Pancreas (tissue), 10 donors: ENCODE results near the gene TXNDC12. TPM values are rescaled to one million over a fixed set of nuclear protein-coding genes. Genes with fewer than 3 reads are reported as not detected.

Source experiments
- ATAC-seq, 4 donors: fragments of 200-7000 bp; cut with Tn5 transposase; one replicate each; pipeline versions ENCODE4 v1.8.0 to v1.9.1; 2020; ENCODE audit warnings: mild to moderate bottlenecking in 4 of 4, moderate library complexity in 4 of 4
- DNase-seq, 6 donors: peaks; one replicate each; pipeline ENCODE4 v3.0.0-alpha.2; 2020
- FAIRE-seq: peaks from 2 replicates; lab custom pipeline; 2012; peaks lifted over from hg19 to GRCh38; lab: Jason Lieb, UNC
- H3K27ac ChIP-seq, 4 donors: fragments of 200-600 bp; sonication (generic); 1 replicate in 3 of 4; 2 replicates in 1 of 4; pipeline versions ENCODE4 v1.5.0 to v1.8.0; 2020
- H3K27me3 ChIP-seq, 4 donors: fragments of 200-600 bp; one replicate each; pipeline ENCODE4 v1.8.0; 2021
- H3K36me3 ChIP-seq, 3 donors: fragments of 200-600 bp; sonication (generic) in 1 of 3; one replicate each; pipeline versions ENCODE4 v1.5.0 to v1.8.0; 2020 to 2021
- H3K4me1 ChIP-seq, 3 donors: fragments of 200-600 bp; one replicate each; pipeline ENCODE4 v1.8.0; 2021
- H3K4me3 ChIP-seq, 4 donors: fragments of 200-600 bp; sonication (generic) in 2 of 4; one replicate each; pipeline versions ENCODE4 v1.5.0 to v1.8.0; 2020 to 2021
- H3K9me3 ChIP-seq, 4 donors: fragments of 200-600 bp; one replicate each; pipeline ENCODE4 v1.8.0; 2021
- WGBS, 2 donors: extraction: QIAGEN DNeasy Blood & Tissue Kit; methylation state at CpG; one replicate each; pipeline ENCODE4 v1.1.7; 2013; 5-methylcytosine and 5-hydroxymethylcytosine counted together
- intact Hi-C, 3 donors: fragments of 100-400 bp; cut with DNase I; formaldehyde crosslinking; loops; one replicate each; pipeline versions ENCODE4 v1.11.1 to v1.14.2; 2022
- polyA plus RNA-seq, 2 donors: library from polyadenylated mRNA; stranded (reverse); fragments of 200-250 nt; gene quantifications; one replicate each; pipeline ENCODE4 v1.2.3, GENCODE V29; 2013
- total RNA-seq, 6 donors: library from RNA; stranded (reverse); fragmentation: NEBNext Ultra II Directional in 4 of 6; extraction: Animal tissue kit (Norgen Biotek cat#: 25700) in 4 of 6; gene quantifications; one replicate each; pipeline versions ENCODE4 v1.2.1 to v1.2.4, GENCODE V29; 2021 to 2023
- TF ChIP-seq, protein P1 (sequence below), 4 donors: fragments of 200-600 bp; sonication (generic) in 3 of 4; IDR thresholded peaks; one replicate each; pipeline versions ENCODE4 v1.5.0 to v1.8.0; 2021; ENCODE audit warnings: antibody characterized with exemption in 4 of 4
- donor health status: healthy with polysubstance abuse.
- donor health status: DM: no; HTN: no; CAD: no; lungs with moderate emphysema.
- donor health status: DM: no; HTN: no; CAD: no.
- donor health status: control.
- donor health status: control.
- donor health status: Bipolar disorder and iron deficiency.
- donor health status: DM: yes; HTN: yes; CAD: no.
- donor health status: DM: no; HTN: no; CAD: no.
- donor health status: DM: no; HTN: no; CAD: no.
- donor health status: DM: yes; HTN: yes; CAD: no.

The TXNDC12 gene
- total and polyA plus RNA-seq, 8 donors: 9.9 to 39.4 (median 34.3) TPM

DNA sequence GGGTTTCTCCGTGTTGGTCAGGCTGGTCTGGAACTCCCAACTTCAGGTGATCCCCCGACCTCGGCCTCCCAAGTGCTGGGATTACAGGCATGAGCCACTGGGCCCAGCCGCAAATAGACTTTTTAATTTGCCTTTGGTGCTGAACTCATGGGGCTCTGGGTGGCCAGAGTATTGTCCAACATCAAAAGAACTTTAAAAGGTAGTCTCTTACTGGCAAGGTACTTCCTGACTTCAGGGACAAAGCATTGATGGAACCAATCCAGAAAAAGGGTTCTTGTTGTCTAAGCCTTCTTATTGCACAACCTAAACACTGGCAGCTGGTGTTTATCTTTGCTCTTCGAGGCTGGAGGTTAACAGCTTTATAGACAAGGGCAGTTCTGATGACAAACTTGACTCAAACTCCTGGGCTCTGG is 17.6 kb downstream of the TXNDC12 start:
- peaks cover 0 to under 1% (median 0%) of the 10 kb centered on the region in 3 donors for H3K4me1 ChIP-seq
- FAIRE-seq: no peak
- H3K36me3 ChIP-seq: no peaks in the 10 kb centered on the region
- intact Hi-C loops: no loop called here
- WGBS, 2 donors: 72 to 74% methylated on average over 5 of the region's 5 CpGs
- H3K27ac ChIP-seq: no peak overlapping the region
- TF ChIP-seq, protein P1, sequence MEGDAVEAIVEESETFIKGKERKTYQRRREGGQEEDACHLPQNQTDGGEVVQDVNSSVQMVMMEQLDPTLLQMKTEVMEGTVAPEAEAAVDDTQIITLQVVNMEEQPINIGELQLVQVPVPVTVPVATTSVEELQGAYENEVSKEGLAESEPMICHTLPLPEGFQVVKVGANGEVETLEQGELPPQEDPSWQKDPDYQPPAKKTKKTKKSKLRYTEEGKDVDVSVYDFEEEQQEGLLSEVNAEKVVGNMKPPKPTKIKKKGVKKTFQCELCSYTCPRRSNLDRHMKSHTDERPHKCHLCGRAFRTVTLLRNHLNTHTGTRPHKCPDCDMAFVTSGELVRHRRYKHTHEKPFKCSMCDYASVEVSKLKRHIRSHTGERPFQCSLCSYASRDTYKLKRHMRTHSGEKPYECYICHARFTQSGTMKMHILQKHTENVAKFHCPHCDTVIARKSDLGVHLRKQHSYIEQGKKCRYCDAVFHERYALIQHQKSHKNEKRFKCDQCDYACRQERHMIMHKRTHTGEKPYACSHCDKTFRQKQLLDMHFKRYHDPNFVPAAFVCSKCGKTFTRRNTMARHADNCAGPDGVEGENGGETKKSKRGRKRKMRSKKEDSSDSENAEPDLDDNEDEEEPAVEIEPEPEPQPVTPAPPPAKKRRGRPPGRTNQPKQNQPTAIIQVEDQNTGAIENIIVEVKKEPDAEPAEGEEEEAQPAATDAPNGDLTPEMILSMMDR (IDR thresholded peaks at IDR 0.05): no peak
- H3K9me3 ChIP-seq: no peaks in the 10 kb centered on the region
- ATAC-seq: peak in 3 of 4 donors; percentile 11 to 41 (median 34)
- DNase-seq: peak in 2 of 6 donors; percentile 29 to 37
- H3K27me3 ChIP-seq: no peaks in the 10 kb centered on the region
- H3K4me3 ChIP-seq: no peak overlapping the region

DNA sequence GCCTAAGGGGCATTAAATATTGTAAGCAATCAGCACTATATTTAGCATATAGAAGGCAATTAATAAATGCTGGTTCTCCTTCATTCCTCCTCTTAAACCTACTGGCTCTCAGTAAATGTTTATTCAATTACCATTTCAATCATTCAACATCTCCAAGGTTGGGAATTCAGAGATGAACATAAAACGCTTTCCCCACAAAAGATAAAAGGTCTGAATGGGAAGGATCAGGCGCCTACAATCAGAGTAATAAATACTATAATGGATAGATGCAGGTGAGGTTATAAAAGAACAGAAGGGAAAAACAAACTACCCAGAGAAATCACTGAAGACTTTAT is 21.0 kb downstream of the TXNDC12 start:
- Histone ChIP-seq H3K4me3 (peak overlapping the region in 3 of 4 donors; percentile 52 to 85 (median 68)), H3K27me3 (no peaks in the 10 kb centered on the region), H3K4me1 (peaks cover 19 to 28% (median 27%) of the 10 kb centered on the region in 3 donors), H3K36me3 (no peaks in the 10 kb centered on the region), H3K27ac (peak overlapping the region; percentile 64 to 84 (median 80)), H3K9me3 (no peaks in the 10 kb centered on the region)
- FAIRE-seq (no peak), DNase-seq (no peak), ATAC-seq (no peak)
- 84 to 88% methylated on average over 2 of the region's 2 CpGs for WGBS, 2 donors
- TF ChIP-seq, protein P1 (IDR thresholded peaks at IDR 0.05): no peak
- intact Hi-C loops: no loop called here

- 2 to 3% methylated on average over 73 to 78 of the region's 78 CpGs for WGBS, 2 donors
- ATAC-seq: peak; percentile 85 to 93 (median 90)
- Histone ChIP-seq H3K27ac (peak within 1 kb of the TSS; percentile 64 to 84 (median 80)), H3K36me3 (no peaks in the 10 kb centered on the region), H3K4me3 (peak within 1 kb of the TSS; percentile 52 to 85 (median 70)), H3K4me1 (peaks cover 22 to 32% (median 29%) of the 10 kb centered on the region in 3 donors), H3K27me3 (no peaks in the 10 kb centered on the region), H3K9me3 (no peaks in the 10 kb centered on the region)
- no peak for FAIRE-seq
- intact Hi-C loops: no loop called here
- DNase-seq: peak; percentile 80 to 91 (median 82)
- TF ChIP-seq, protein P1 (IDR thresholded peaks at IDR 0.05): no peak
Measured at GRCh38 chr1:52033190-52034049, 21.6 kb downstream of the TXNDC12 start, which contains the start of gene KTI12. KTI12 (minus strand) TSS chr1:52033810; CDS start chr1:52033761, 49 bp downstream.

DNA sequence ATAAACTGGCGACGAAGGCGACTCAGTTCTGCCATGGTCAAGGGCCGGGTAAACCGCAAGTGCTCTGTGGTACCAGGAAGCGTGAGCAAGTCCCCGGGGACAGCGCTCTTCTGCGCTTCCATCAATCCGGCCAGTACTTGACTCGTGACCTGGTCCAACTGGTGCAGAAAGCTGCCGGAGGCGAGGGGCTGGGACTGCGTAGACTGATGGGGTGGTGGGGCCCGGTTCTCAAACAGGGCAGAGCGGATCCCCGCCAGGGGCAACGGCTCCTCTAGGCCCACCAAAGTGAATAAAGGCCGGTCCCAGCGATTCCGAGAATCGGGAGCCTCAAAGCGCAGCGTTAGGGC is 22.2 kb downstream of the TXNDC12 start:
- DNase-seq (peak; percentile 12 to 66 (median 37)), ATAC-seq (peak; percentile 42 to 71 (median 56)), FAIRE-seq (no peak)
- Histone ChIP-seq H3K27me3 (no peaks in the 10 kb centered on the region), H3K4me3 (peak overlapping the region; percentile 52 to 85 (median 70)), H3K9me3 (no peaks in the 10 kb centered on the region), H3K36me3 (no peaks in the 10 kb centered on the region), H3K27ac (peak overlapping the region; percentile 64 to 84 (median 80)), H3K4me1 (peaks cover 26 to 39% (median 34%) of the 10 kb centered on the region in 3 donors)
- intact Hi-C loops: no loop called here
- TF ChIP-seq, protein P1 (IDR thresholded peaks at IDR 0.05): no peak
- 1 to 2% methylated on average over 24 of the region's 24 CpGs for WGBS, 2 donors
